ENCODE data around the gene PFDN2.

The PFDN2 gene

DNA sequence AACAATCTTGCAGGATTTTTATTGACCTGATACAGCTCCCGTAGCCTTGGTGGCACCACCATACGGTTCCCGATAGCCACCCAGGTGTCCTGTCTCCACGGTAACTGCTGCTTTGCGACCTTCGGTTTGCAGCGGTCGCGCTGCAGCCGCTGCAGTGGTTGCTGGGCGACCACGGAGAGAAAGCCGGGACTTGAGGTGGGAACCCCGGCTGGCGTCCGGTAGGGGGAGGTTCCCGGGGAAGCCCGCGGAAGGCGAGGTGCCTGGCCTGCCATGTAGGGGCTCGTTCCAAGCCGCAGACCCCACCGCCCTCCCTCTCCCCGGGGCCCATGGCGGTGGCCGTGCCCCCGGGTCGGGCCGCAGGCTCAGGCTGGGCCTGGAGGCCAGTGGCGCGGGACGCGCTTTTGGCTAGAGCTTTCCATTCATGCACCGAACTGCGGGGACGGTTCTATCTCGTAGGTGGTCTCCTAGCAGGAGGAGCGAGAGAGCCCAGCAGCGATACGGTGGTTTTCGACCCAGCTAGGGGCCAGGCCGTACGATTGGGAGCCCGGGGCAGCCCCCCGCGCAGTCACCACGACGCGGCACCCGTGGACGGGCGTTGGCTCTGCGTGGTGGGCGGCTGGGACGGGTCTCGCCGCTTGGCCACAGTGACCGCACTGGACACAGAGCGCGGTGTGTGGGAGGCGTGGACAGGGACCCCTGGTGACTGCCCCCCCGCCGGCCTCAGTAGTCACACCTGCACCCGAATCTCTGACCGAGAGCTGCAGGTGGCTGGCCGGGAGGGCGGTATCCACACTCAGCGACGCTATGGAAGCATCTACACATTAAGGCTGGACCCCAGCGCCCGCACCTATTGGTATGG is 19.4 kb downstream of the PFDN2 start, which contains the start of gene KLHDC9:
TSS of gene KLHDC9 (plus strand) at position 152 of the 859 bp plus-strand sequence. CDS start at position 327, 175 bp downstream.
- H3K27me3 Mint-ChIP-seq: no peaks in the 10 kb centered on the region
- peak within 1 kb of the TSS; percentile 86 for H3K27ac Mint-ChIP-seq
- H3K9me3 Mint-ChIP-seq: no peaks in the 10 kb centered on the region
- H3K36me3 Mint-ChIP-seq (ENCODE audit: low read depth): peaks cover 22% of the 10 kb centered on the region
- H3K4me3 Mint-ChIP-seq: peak within 1 kb of the TSS; percentile 81
- peaks cover 57% of the 10 kb centered on the region for H3K4me1 Mint-ChIP-seq (ENCODE audit: low read depth)

DNA sequence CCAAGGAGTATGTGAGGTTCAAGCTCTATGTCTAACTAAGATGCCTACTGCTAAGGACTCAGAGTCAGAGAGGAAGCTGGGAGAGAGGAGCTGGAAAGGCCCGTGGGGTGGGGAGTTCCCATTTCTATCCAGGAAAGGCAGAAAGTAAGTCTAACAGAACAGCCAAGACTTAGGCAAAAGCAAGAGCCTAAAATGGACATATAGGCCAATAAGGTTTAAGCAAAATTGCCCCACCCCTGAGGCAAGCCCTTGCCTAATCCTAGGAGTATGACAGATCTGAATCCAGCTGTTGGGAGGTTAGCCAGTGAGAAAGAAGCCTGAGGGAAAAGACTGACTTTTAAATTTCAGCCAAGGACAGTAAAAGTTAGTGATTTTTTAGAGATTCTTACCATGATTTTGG is 21.3 kb downstream of the PFDN2 start:
- Mint-ChIP-seq H3K27ac (peak overlapping the region; percentile 86), H3K4me3 (no peak overlapping the region), H3K27me3 (no peaks in the 10 kb centered on the region), H3K9me3 (no peaks in the 10 kb centered on the region), H3K4me1 (ENCODE audit: low read depth) (peaks cover 76% of the 10 kb centered on the region), H3K36me3 (ENCODE audit: low read depth) (peaks cover 17% of the 10 kb centered on the region)

DNA sequence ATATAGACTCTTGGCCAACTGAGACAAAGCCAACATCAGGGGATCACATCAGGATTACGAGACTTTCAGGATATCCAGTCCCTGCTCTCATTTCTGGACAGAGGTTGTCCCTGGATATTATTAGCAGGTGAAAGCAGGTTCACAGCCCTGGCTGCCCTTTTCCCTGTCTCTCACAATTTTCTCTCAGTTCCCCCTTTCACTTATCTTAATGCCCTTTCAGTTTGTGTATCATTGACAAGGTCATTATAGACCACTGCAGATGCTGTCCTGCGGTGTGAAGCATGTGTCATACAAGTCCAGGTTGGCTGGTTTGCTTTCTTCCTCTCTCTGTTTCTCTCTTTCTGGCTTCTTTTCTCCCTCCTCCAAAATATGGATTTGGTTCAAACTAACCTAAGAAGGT is 21.8 kb downstream of the PFDN2 start:
- no peak overlapping the region for H3K4me3 Mint-ChIP-seq
- H3K27me3 Mint-ChIP-seq: no peaks in the 10 kb centered on the region
- H3K9me3 Mint-ChIP-seq: no peaks in the 10 kb centered on the region
- H3K36me3 Mint-ChIP-seq (ENCODE audit: low read depth): peaks cover 14% of the 10 kb centered on the region
- peaks cover 77% of the 10 kb centered on the region for H3K4me1 Mint-ChIP-seq (ENCODE audit: low read depth)
- H3K27ac Mint-ChIP-seq: peak overlapping the region; percentile 41

DNA sequence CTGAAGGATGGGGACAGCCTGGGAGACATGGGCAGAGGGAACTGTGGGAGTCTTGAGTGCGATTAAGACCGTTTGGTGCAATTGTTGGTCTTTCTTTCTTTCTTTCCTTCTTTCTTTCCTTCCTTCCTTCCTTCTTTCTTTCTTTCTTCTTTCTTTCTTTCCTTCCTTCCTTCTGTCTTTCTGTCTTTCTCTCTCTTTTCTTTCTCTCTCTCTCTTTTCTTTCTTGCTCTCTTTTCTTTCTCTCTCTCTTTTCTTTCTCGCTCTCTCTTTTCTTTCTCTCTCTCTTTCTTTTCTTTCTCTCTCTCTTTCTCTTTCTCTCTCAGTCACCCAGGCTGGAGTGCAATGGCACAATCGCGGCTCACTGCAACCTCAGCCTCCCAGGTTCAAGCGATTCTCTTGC is 22.6 kb downstream of the PFDN2 start:
- H3K27me3 Mint-ChIP-seq: no peaks in the 10 kb centered on the region
- H3K36me3 Mint-ChIP-seq (ENCODE audit: low read depth): peaks cover 8% of the 10 kb centered on the region
- no peak overlapping the region for H3K27ac Mint-ChIP-seq
- H3K4me3 Mint-ChIP-seq: no peak overlapping the region
- H3K4me1 Mint-ChIP-seq (ENCODE audit: low read depth): peaks cover 79% of the 10 kb centered on the region
- no peaks in the 10 kb centered on the region for H3K9me3 Mint-ChIP-seq

DNA sequence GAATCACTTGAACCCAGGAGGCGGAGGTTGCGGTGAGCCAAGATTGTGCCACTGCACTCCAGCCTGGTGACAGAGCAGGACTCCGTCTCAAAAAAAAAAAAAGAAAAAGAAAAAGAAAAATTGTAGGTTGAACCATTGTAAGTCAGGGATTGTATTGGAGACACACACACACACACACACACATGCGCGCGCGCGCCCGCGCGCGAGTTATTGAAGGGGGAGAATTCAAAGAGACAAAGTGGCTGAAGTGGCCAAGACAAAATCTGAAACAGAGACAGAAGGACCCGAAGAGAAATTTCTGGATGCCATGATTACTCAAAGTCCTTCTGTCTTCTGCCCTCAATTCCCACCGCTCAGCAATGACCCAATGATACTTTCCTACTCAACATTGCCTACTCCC is 23.4 kb downstream of the PFDN2 start:
- H3K4me3 Mint-ChIP-seq: no peak overlapping the region

DNA sequence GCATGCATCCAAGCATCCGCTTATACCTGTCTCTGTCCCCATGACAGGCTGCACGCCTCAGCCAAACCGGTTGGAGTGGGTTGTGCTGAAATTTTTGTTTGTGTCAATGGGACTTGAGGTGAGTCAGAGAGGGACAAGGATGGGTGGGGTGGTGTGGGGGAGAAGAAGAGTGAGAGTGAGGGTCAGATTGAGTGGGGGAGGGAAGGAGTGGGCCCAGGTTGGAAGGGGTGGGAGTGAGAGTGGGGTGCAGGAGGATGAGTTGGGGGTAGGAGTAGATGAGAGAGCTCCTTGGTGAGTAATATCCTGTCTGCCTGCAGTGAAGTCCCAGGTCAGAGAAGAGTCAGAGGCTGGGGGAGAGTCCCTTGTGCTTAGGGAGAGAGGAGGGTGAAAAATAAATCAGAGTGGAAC is 25.2 kb downstream of the PFDN2 start:
- no peaks in the 10 kb centered on the region for H3K36me3 Mint-ChIP-seq (ENCODE audit: low read depth)
- H3K4me3 Mint-ChIP-seq: peak overlapping the region; percentile 21
- peaks cover 61% of the 10 kb centered on the region for H3K4me1 Mint-ChIP-seq (ENCODE audit: low read depth)
- H3K27me3 Mint-ChIP-seq: no peaks in the 10 kb centered on the region
- peak overlapping the region; percentile 16 for H3K27ac Mint-ChIP-seq
- no peaks in the 10 kb centered on the region for H3K9me3 Mint-ChIP-seq

More for the DNA sequence above, 23.4 kb downstream of the PFDN2 start:
- H3K27ac Mint-ChIP-seq: no peak overlapping the region
- peaks cover under 1% of the 10 kb centered on the region for H3K36me3 Mint-ChIP-seq (ENCODE audit: low read depth)
- no peaks in the 10 kb centered on the region for H3K9me3 Mint-ChIP-seq
- H3K4me1 Mint-ChIP-seq (ENCODE audit: low read depth): peaks cover 74% of the 10 kb centered on the region
- H3K27me3 Mint-ChIP-seq: no peaks in the 10 kb centered on the region

DNA sequence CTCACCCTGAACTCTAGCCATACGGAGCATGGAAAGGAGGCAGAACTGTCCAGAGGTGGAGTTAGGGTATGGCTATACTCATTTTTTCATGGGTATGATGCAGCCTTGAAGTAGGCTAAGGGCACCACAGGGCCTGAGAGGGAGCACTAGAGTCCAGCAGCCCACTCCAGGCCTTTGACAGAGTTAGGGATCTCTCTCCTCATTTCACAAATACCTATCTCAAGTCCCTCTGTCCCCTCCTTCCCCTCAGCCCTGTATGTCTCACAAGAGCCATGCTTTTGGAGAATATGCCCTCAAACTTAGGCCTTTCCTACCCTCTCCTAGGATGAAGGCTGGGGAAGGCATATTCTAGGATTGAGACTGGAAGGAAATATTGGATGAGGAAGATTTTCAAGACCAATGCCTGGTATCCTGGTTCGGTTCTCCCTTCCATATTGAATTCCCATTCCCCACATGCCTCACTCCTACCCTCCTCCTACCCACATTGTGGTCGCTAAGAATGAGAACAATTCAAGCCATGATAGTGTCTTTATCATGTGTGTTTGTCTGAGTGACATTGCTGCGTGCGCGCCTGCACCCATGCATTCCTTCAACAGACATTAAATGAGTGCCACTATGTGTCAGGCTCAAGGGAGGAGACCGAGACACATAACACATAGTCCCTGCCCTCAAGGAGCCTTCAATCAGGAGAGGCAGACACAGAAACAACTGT is 25.9 kb downstream of the PFDN2 start:
- Mint-ChIP-seq H3K36me3 (ENCODE audit: low read depth) (no peaks in the 10 kb centered on the region), H3K4me3 (no peak overlapping the region), H3K9me3 (no peaks in the 10 kb centered on the region), H3K27me3 (no peaks in the 10 kb centered on the region), H3K27ac (no peak overlapping the region), H3K4me1 (ENCODE audit: low read depth) (peaks cover 54% of the 10 kb centered on the region)

DNA sequence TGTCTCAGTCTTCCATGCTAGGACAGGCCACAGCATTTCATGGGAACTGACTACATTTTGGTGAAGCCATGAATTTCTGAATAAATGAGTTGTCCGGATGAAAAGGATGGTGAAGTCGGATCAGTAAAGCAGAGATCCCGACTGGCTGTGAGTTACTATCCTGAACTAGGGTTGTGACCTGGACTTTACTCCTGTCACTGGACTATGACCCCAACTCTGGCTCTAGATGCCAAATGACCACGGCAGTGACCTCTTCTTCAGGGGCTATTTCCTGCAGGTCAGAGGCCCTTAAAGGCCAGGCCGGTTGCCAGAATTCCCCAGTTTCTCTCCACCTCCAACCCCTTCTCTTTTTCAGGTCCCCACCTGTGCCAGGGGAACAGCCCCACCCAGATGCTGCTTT is 26.7 kb downstream of the PFDN2 start:
- peak overlapping the region; percentile 7 for H3K27ac Mint-ChIP-seq
- H3K9me3 Mint-ChIP-seq: no peaks in the 10 kb centered on the region
- no peak overlapping the region for H3K4me3 Mint-ChIP-seq
- no peaks in the 10 kb centered on the region for H3K27me3 Mint-ChIP-seq
- no peaks in the 10 kb centered on the region for H3K36me3 Mint-ChIP-seq (ENCODE audit: low read depth)
- peaks cover 45% of the 10 kb centered on the region for H3K4me1 Mint-ChIP-seq (ENCODE audit: low read depth)

DNA sequence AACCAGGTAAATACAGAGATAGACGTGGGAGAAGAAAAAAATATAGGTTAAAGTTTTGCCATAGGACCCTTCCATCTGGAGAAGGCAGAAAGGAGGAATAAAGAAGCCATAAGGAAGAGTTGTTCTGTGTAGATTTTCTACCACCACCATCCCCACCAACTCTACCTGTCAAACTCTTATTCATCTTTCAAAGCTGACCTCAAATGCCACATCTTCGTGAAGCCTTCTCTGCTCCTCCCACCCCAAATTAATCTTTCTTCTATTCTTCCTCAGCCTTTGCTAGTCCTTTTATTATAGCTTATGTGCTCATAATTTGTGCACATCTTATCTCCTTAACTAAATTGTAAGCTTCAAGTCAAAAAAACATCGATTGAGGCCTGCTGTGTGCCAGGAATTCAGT is 27.2 kb downstream of the PFDN2 start:
- no peaks in the 10 kb centered on the region for H3K9me3 Mint-ChIP-seq
- no peaks in the 10 kb centered on the region for H3K36me3 Mint-ChIP-seq (ENCODE audit: low read depth)
- H3K4me1 Mint-ChIP-seq (ENCODE audit: low read depth): peaks cover 41% of the 10 kb centered on the region
- H3K27me3 Mint-ChIP-seq: no peaks in the 10 kb centered on the region
- H3K27ac Mint-ChIP-seq: peak overlapping the region; percentile 7
- no peak overlapping the region for H3K4me3 Mint-ChIP-seq

DNA sequence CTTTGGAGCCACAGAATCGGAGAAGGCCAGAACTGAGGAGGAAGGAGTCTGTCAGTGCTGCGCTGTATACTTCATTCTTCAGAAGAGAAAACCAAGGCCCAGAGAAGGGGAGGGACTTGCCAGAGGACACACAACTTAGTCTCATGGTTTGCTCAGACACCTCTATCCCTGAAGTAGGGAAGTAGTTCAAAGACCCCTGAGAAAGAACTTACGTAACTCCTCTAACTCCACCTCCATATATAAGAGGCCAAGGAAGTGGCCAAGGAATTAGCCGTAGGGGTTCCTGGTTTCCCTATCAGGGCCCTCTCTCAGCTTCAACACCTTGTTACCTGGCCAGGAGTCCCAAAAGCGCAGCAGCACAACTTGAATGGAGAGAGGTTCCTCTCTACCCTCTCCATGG is 27.9 kb downstream of the PFDN2 start:
- Mint-ChIP-seq H3K27me3 (no peaks in the 10 kb centered on the region), H3K9me3 (no peaks in the 10 kb centered on the region), H3K4me1 (ENCODE audit: low read depth) (peaks cover 40% of the 10 kb centered on the region), H3K36me3 (ENCODE audit: low read depth) (no peaks in the 10 kb centered on the region), H3K4me3 (no peak overlapping the region), H3K27ac (no peak overlapping the region)

DNA sequence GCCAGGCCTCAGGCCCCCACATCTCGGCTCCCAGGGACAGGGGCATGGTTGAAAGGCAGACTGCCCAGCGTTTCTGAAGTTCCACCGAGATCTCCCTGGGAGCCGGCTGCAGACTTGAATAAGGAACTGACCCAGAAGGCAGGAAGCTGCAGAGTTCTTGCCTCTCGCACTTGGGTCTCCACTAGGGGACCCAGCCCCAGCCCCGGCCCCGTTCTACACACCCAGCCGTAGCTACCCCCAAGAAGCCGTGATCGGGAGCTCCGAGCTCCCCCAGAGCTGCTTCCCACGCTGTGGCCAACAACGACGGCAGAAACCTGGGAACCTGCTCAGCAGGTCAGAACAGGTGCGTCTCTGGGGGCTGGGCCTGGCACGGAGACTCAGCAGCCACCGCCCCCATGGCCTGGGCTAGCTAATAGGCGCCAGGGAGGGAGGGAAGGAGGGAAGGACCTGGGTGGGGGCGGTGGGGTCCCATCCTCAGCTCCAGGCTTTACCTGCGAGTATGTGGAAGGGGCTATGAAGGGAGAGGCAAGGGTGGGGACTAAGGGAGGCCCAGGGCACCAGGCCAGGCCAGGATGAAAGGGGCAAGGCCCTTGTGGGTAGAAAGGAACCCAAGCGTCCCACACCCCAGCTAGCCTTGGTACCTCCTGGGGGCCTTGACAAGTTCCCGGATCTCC is 28.4 kb downstream of the PFDN2 start, which contains the start of gene NECTIN4:
TSS of gene NECTIN4 (minus strand) at position 308 of the 674 bp plus-strand sequence. CDS start at position 46, 262 bp downstream.
- H3K4me1 Mint-ChIP-seq (ENCODE audit: low read depth): peaks cover 40% of the 10 kb centered on the region
- no peak within 1 kb of the TSS for H3K27ac Mint-ChIP-seq
- H3K4me3 Mint-ChIP-seq: no peak within 1 kb of the TSS
- no peaks in the 10 kb centered on the region for H3K9me3 Mint-ChIP-seq
- no peaks in the 10 kb centered on the region for H3K36me3 Mint-ChIP-seq (ENCODE audit: low read depth)
- H3K27me3 Mint-ChIP-seq: no peaks in the 10 kb centered on the region

DNA sequence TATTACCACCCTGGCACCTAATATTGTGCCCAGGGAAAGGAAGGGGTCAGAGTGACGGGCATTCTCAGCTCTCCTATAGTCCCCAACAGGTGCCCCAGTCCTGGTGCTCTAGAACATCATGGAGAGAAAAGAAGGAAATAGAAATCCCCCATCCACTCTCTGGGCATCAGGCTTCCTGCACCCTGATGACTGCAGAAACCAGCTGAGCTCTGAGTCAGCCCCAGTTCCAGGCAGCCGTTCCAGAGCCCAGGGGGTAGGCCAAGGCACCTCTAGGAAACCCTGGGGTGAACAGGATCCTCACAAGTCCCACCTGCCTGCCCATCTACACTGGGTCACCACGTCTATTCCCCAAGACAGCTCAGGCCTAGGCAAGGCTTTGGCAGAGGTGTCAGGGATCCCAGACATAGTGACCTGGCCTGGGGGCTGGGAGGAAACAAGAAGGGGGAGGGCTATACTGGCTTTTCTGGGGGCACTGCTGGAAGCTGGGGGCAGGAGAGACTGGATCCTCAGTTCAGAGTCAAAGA is 29.2 kb downstream of the PFDN2 start:
- no peak overlapping the region for H3K27ac Mint-ChIP-seq
- H3K27me3 Mint-ChIP-seq: no peaks in the 10 kb centered on the region
- H3K4me1 Mint-ChIP-seq (ENCODE audit: low read depth): peaks cover 36% of the 10 kb centered on the region
- H3K4me3 Mint-ChIP-seq: no peak overlapping the region
- H3K9me3 Mint-ChIP-seq: no peaks in the 10 kb centered on the region
- H3K36me3 Mint-ChIP-seq (ENCODE audit: low read depth): no peaks in the 10 kb centered on the region

DNA sequence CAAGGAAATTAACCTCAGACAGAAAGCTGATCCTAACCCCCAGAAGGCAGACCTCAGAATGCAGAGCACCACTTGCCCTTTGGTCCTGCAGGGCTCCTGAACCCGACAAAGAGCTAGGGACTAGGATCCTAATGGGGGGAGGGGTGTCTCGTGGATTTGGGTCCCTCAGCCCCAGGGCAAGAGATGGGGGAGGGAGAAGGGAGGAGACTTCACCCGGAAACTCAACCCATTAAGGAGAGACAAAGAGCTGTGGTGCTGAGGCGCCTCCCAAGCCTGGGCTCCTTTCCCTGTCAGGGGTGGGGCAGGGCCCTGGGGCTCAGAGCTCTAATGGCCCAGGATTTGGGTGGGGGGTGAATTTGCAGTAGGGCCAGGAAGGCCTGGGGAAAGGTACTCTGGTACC is 31.4 kb downstream of the PFDN2 start:
- H3K27ac Mint-ChIP-seq: no peak overlapping the region
- no peak overlapping the region for H3K4me3 Mint-ChIP-seq
- H3K9me3 Mint-ChIP-seq: no peaks in the 10 kb centered on the region
- no peaks in the 10 kb centered on the region for H3K36me3 Mint-ChIP-seq (ENCODE audit: low read depth)
- no peaks in the 10 kb centered on the region for H3K27me3 Mint-ChIP-seq
- peaks cover 14% of the 10 kb centered on the region for H3K4me1 Mint-ChIP-seq (ENCODE audit: low read depth)

DNA sequence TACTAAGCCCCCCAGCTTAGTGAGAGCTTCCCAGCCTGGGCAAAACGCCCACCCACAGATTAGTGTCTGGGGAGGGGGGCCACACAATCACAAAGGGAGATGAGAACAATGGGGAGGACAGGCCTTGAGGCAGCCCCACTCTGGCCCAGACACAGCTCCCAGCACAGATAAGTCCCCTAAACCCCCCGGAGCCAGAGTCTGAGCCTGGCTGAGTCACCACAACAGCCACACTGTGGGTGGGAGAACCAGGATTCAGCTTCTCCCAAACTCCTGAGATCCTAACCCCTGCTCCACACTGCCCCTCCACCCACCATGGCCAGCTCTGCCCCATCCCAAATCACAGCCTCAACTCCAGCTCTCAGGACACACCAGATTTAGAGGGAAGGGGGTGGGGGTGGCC is 32.7 kb downstream of the PFDN2 start:
- no peak overlapping the region for H3K4me3 Mint-ChIP-seq
- H3K36me3 Mint-ChIP-seq (ENCODE audit: low read depth): no peaks in the 10 kb centered on the region
- no peak overlapping the region for H3K27ac Mint-ChIP-seq
- no peaks in the 10 kb centered on the region for H3K9me3 Mint-ChIP-seq
- H3K4me1 Mint-ChIP-seq (ENCODE audit: low read depth): peaks cover 8% of the 10 kb centered on the region
- H3K27me3 Mint-ChIP-seq: no peaks in the 10 kb centered on the region

DNA sequence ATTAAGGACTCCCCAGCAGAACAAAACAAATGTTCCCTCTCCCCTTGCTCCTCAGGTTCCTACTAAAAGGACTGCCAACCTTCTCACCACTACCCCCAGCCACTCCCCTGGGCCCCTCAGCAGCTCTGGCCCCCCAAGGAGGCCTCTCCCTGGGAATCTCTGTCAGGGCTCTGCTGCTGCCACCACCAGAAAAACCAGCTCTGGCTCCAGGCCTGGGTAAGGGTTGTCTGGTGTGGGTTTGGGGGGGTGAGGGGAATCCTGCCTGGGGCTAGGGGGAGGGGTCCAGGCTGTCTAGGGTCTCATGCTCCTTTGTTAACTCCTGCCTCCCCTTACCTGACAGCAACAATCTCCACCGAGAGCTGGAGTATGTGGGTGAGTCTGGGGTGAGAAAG is 33.2 kb downstream of the PFDN2 start:
- Mint-ChIP-seq H3K4me3 (no peak overlapping the region), H3K27me3 (no peaks in the 10 kb centered on the region), H3K9me3 (no peaks in the 10 kb centered on the region), H3K36me3 (ENCODE audit: low read depth) (no peaks in the 10 kb centered on the region), H3K27ac (peak overlapping the region; percentile 52), H3K4me1 (ENCODE audit: low read depth) (peaks cover 7% of the 10 kb centered on the region)

Data from stimulated activated naive CD8-positive, alpha-beta T cell treated with anti-CD3 and anti-CD28 coated beads, Interleukin-15, Interleukin-2, amounts not matched to agents 100 ng/mL and 50 ng/mL, for 24 hours (primary cell).